Cardiac muscle cell (in vitro differentiated cells and primary cell): Measurements from ENCODE around the gene CRADD. TPM values are rescaled to one million over a fixed set of nuclear protein-coding genes. Genes with fewer than 3 reads are reported as not detected.

ENCODE experiments used
- DNase-seq, 2 donors: peaks; one replicate each; pipeline versions ENCODE4 v3.0.0 to v3.0.0-alpha.2; 2010 to 2017; ENCODE audit warnings: low read depth in 1 of 2, low spot score in 1 of 2
- H3K27ac ChIP-seq: fragments of 200-600 bp; sonication (generic); 2 replicates; pipeline ENCODE4 v1.5.1; 2016
- H3K27me3 ChIP-seq: fragments of 200-600 bp; sonication (generic); 2 replicates; pipeline ENCODE4 v1.6.0; 2016; ENCODE audit warnings: control low read depth
- H3K36me3 ChIP-seq: fragments of 200-600 bp; sonication (generic); 2 replicates; pipeline ENCODE4 v1.5.1; 2016; ENCODE audit warnings: control low read depth
- H3K4me1 ChIP-seq: fragments of 200-600 bp; sonication (generic); 2 replicates; pipeline ENCODE4 v1.8.1; 2017; ENCODE audit warnings: low read depth, mild to moderate bottlenecking, mixed run types
- H3K4me3 ChIP-seq: fragments of 200-600 bp; sonication (generic); 2 replicates; pipeline ENCODE4 v1.5.1; 2016; ENCODE audit warnings: mild to moderate bottlenecking
- H3K9me3 ChIP-seq: fragments of 200-600 bp; sonication (generic); 2 replicates; pipeline ENCODE4 v1.5.1; 2017; ENCODE audit warnings: low read depth, mild to moderate bottlenecking, control low read depth
- CTCF ChIP-seq: IDR thresholded peaks from 2 replicates; pipeline ENCODE4 v1.5.1; 2012; ENCODE audit warnings: low read depth, mild to moderate bottlenecking, low read length
- polyA plus RNA-seq: library from polyadenylated mRNA; unstranded; fragments of >200 nt; fragmentation: Nextera tagmentation; extraction: Ambion mirVana; gene quantifications from 2 replicates; pipeline ENCODE4 v1.2.1, GENCODE V29; 2016
- total RNA-seq: library from RNA; depleted of rRNA; stranded (reverse); fragments of >200 nt; gene quantifications from 2 replicates; pipeline ENCODE4 v1.2.3, GENCODE V29; 2016

CRADD gene
- total RNA-seq (32.5 and 37.9 TPM in 2 replicates), polyA plus RNA-seq (13.8 and 15.6 TPM in 2 replicates)

DNA sequence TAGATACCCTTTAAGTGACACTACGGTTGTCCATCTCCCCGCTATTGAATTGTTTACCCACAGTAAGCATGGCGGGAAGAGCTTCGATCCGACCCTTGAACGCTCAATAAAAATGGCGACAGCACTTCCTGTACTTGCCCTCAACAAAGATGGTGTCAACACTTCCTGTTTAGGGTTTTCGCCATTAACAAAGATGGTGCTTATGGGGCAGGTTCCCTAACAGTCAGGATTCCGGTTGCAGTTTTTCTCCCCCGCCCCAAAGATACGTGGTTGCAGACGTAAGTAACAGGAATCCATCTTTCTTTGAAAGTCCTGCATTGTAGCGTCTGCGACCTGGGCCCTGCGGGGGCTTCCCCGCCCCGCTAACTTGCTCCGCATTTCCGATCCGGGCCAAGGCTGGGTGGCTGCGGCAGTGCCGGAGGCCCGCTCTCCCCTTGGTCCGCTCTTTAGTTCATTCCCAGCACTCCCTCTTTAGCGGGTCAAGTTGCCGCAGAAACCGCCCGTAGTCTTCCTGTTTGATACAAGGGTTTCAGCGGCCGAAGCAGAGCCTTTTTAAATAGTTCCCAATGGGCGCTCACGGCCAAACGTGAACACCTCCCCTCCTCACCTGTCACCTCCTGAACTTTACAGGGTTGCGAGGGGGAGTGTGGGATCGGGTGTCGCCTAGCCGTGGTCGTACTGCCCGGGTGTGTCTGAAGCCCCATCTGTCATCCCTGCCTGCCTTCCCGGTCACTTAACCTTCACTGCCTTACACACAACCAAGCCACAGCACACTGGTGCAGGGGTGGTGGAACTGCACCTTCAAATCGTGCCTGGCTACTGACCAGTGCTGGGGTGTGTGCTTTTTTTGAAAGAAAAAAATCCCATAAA lies at the start of gene CRADD:
Gene CRADD (plus strand): TSS at position 181 of the 870 bp plus-strand sequence.
- Histone ChIP-seq H3K4me1 (peaks cover 15% of the 10 kb centered on the region), H3K36me3 (no peaks in the 10 kb centered on the region), H3K4me3 (peak within 1 kb of the TSS; percentile 51), H3K27me3 (no peaks in the 10 kb centered on the region), H3K27ac (peak within 1 kb of the TSS; percentile 97), H3K9me3 (no peaks in the 10 kb centered on the region)
- peak; percentile 96 to 99 for DNase-seq
- TF ChIP-seq CTCF, result no peak

DNA sequence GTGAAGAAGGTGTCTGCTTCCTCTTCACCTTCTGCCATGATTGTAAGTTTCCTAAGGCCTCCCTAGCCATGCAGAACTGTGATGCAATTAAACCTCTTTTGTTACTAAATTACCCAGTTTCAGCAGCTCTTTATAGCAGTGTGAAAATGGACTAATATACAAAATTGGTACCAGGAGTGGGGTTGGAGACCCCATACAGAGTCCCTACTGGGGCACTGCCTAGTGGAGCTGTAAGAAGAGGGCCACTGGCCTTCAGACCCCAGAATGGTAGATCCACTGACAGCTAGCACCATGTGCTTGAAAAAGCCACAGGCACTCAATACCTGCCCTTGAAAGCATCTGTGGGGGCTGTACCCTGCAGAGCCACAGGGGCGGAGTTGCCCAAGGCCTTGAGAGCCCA lies 44.8 kb upstream of the CRADD start:
- no peak overlapping the region for H3K4me3 ChIP-seq
- H3K9me3 ChIP-seq, result no peaks in the 10 kb centered on the region
- DNase-seq, result no peak
- no peak overlapping the region for H3K27ac ChIP-seq
- H3K4me1 ChIP-seq, result no peaks in the 10 kb centered on the region
- no peak for TF ChIP-seq CTCF
- H3K27me3 ChIP-seq, result no peaks in the 10 kb centered on the region
- no peaks in the 10 kb centered on the region for H3K36me3 ChIP-seq

DNA sequence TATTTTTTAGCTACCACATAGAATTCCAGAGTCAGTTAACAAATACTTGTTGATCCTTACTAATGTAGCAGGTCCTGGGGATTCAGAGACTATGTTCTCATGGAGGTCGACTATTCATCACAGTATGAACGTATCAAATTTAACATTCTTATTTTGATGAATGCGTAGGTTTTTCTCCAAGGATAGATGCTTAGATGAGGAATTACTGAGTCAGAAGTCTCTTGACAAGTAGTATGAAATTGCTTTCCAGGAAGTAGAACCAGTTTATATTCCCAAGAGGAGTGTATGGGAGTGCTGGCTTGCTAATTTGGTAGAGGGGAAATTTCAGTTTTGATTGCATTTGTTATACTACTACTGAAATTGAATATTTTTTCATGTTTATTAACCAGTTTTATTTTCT lies 42.8 kb upstream of the CRADD start:
- DNase-seq, result no peak
- H3K27ac ChIP-seq, result no peak overlapping the region

DNA sequence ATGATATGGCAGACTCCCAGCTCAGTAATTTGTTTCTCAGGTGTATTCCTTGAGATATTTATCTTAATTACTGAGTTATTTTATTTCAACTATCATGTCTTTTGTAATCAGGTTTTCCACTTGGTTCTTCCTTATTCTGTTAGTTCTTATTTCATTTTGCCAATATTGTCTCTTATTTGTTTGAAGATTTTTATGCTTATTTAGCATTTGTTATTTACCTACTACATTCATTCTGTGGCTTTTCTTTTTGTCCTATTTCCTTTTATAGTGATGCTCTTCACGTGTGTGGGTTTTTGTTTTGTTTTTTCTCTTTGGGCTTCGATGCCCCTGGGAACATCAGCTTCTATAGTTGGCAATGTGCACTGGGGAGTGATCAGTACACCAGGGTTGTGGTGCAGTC lies 40.5 kb upstream of the CRADD start:
- Histone ChIP-seq H3K27me3 (no peaks in the 10 kb centered on the region), H3K27ac (no peak overlapping the region), H3K36me3 (no peaks in the 10 kb centered on the region), H3K9me3 (no peaks in the 10 kb centered on the region), H3K4me1 (no peaks in the 10 kb centered on the region), H3K4me3 (no peak overlapping the region)
- TF ChIP-seq CTCF, result no peak
- no peak for DNase-seq

More for the DNA sequence above, 42.8 kb upstream of the CRADD start:
- no peaks in the 10 kb centered on the region for H3K9me3 ChIP-seq
- TF ChIP-seq CTCF, result no peak
- no peaks in the 10 kb centered on the region for H3K27me3 ChIP-seq
- H3K4me1 ChIP-seq, result no peaks in the 10 kb centered on the region
- H3K36me3 ChIP-seq, result no peaks in the 10 kb centered on the region
- no peak overlapping the region for H3K4me3 ChIP-seq

DNA sequence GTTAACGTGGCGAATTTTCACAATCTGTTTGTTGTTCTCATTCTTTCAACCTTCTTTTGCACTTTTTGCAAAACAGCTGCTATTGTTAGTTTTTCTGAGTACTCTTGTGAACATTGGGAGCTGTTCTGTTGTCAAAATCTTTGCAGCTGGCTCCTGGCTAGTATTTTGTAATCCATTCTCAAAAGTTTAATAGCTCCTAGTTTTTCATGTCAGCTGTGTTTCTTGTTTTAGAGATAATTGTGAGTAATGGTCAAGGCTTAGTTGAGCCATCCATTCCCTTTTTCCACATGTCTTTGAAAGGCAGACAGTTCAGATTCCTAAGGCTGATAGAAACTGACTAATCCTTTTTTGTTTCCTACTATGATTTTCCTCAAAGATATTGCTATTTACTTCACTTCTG lies 39.1 kb upstream of the CRADD start:
- Histone ChIP-seq H3K27ac (no peak overlapping the region), H3K9me3 (no peaks in the 10 kb centered on the region), H3K4me3 (no peak overlapping the region), H3K27me3 (no peaks in the 10 kb centered on the region), H3K36me3 (no peaks in the 10 kb centered on the region), H3K4me1 (no peaks in the 10 kb centered on the region)
- no peak for TF ChIP-seq CTCF
- DNase-seq, result no peak
